Tibial artery (tissue), 4 donors: Measurements from ENCODE around the gene PDZD4.

Experiments
- DNase-seq, 2 donors: peaks; one replicate each; pipeline ENCODE4 v3.0.0-alpha.2; 2019
- H3K27ac ChIP-seq, 2 donors: fragments of 200-600 bp; sonication (generic) in 1 of 2; 1 replicate in 1 of 2; 2 replicates in 1 of 2; pipeline ENCODE4 v1.5.1; 2018 to 2019; ENCODE audit warnings: mild to moderate bottlenecking in 1 of 2
- H3K27me3 ChIP-seq, 2 donors: fragments of 200-600 bp; sonication (generic) in 1 of 2; one replicate each; pipeline versions ENCODE4 v1.5.1 to v1.6.0; 2016 to 2019
- H3K36me3 ChIP-seq, 3 donors: fragments of 200-600 bp; sonication (generic) in 2 of 3; one replicate each; pipeline ENCODE4 v1.5.1; 2016 to 2019; ENCODE audit warnings: mild to moderate bottlenecking in 2 of 3
- H3K4me1 ChIP-seq, 4 donors: fragments of 200-600 bp; sonication (generic) in 2 of 4; 1 replicate in 3 of 4; 2 replicates in 1 of 4; pipeline ENCODE4 v1.5.1; 2016 to 2019
- H3K4me3 ChIP-seq, 2 donors: fragments of 200-600 bp; sonication (generic) in 1 of 2; 1 replicate in 1 of 2; 2 replicates in 1 of 2; pipeline ENCODE4 v1.5.1; 2018 to 2019; ENCODE audit warnings: mild to moderate bottlenecking in 2 of 2
- H3K9me3 ChIP-seq, 3 donors: fragments of 200-600 bp; sonication (generic) in 1 of 3; one replicate each; pipeline ENCODE4 v1.5.1; 2016 to 2019
- CTCF ChIP-seq, 2 experiments: fragments of 200-600 bp in 1 of 2; fragments of 450-650 bp in 1 of 2; IDR thresholded peaks; one replicate each; pipeline ENCODE4 v1.5.1; 2017 to 2019; ENCODE audit warnings: antibody characterized with exemption in 2 of 2, mild to moderate bottlenecking in 1 of 2, moderate library complexity in 1 of 2
- intact Hi-C: fragments of 100-400 bp; cut with DNase I; formaldehyde crosslinking; loops from one replicate; pipeline ENCODE4 v1.15.0; 2023; ENCODE audit warnings: low total_unique reads

PDZD4 gene

GRCh38 chrX:153813161-153813560 lies 17.2 kb downstream of the PDZD4 start:
- intact Hi-C loops: no loop called here
- TF ChIP-seq CTCF (IDR thresholded peaks at IDR 0.05): no peak
- H3K4me1 ChIP-seq: no peaks in the 10 kb centered on the region

GRCh38 chrX:153812220-153812619 lies 18.1 kb downstream of the PDZD4 start:
- no peak for TF ChIP-seq CTCF (IDR thresholded peaks at IDR 0.05)
- no peak overlapping the region for H3K4me3 ChIP-seq
- intact Hi-C loops: no loop called here
- H3K36me3 ChIP-seq: no peaks in the 10 kb centered on the region
- H3K9me3 ChIP-seq: peaks cover 0 to 6% (median 0%) of the 10 kb centered on the region in 3 donors
- no peak overlapping the region for H3K27ac ChIP-seq
- H3K4me1 ChIP-seq: no peaks in the 10 kb centered on the region
- H3K27me3 ChIP-seq: no peaks in the 10 kb centered on the region
- DNase-seq: no peak

More at GRCh38 chrX:153813161-153813560, 17.2 kb downstream of the PDZD4 start:
- Histone ChIP-seq H3K9me3 (peaks cover 0 to 6% (median 0%) of the 10 kb centered on the region in 3 donors), H3K36me3 (no peaks in the 10 kb centered on the region), H3K27me3 (no peaks in the 10 kb centered on the region), H3K4me3 (no peak overlapping the region), H3K27ac (no peak overlapping the region)
- DNase-seq: no peak

- Histone ChIP-seq H3K4me1 (no peaks in the 10 kb centered on the region), H3K4me3 (no peak overlapping the region), H3K27me3 (no peaks in the 10 kb centered on the region), H3K9me3 (peaks cover 0 to 6% (median 0%) of the 10 kb centered on the region in 3 donors), H3K36me3 (peaks cover 0 to 8% (median 0%) of the 10 kb centered on the region in 3 donors), H3K27ac (no peak overlapping the region)
- no peak for DNase-seq
- intact Hi-C loops: no loop called here
- TF ChIP-seq CTCF (IDR thresholded peaks at IDR 0.05): no peak
These were observed 22.4 kb downstream of the PDZD4 start for GRCh38 chrX:153807976-153808375.

- no peak overlapping the region for H3K27ac ChIP-seq
- H3K4me1 ChIP-seq: no peaks in the 10 kb centered on the region
- peaks cover 0 to 8% (median 0%) of the 10 kb centered on the region in 3 donors for H3K36me3 ChIP-seq
- intact Hi-C loops: no loop called here
- no peak overlapping the region for H3K4me3 ChIP-seq
- no peaks in the 10 kb centered on the region for H3K27me3 ChIP-seq
- DNase-seq: no peak
- TF ChIP-seq CTCF (IDR thresholded peaks at IDR 0.05): no peak
- peaks cover 0 to 6% (median 0%) of the 10 kb centered on the region in 3 donors for H3K9me3 ChIP-seq
These were observed 23.3 kb downstream of the PDZD4 start for GRCh38 chrX:153806999-153807575.

GRCh38 chrX:153805436-153805835 lies 24.9 kb downstream of the PDZD4 start:
- no peak overlapping the region for H3K27ac ChIP-seq
- H3K36me3 ChIP-seq: peaks cover 0 to 8% (median 0%) of the 10 kb centered on the region in 3 donors
- no peaks in the 10 kb centered on the region for H3K27me3 ChIP-seq
- no peak for DNase-seq
- no peak for TF ChIP-seq CTCF (IDR thresholded peaks at IDR 0.05)
- H3K4me3 ChIP-seq: no peak overlapping the region
- H3K4me1 ChIP-seq: peaks cover 0 to 4% (median 2%) of the 10 kb centered on the region in 4 donors
- H3K9me3 ChIP-seq: peaks cover 0 to under 1% (median 0%) of the 10 kb centered on the region in 3 donors
- intact Hi-C loops: no loop called here
